Testis (tissue), 2 donors: Measurements from ENCODE around the gene CFAP77.

ENCODE experiments used
- CTCF ChIP-seq, 3 experiments: fragments of 450-650 bp in 2 of 3; fragments of 200-600 bp in 1 of 3; sonication (generic) in 1 of 3; IDR thresholded peaks; one replicate each; pipeline ENCODE4 v1.5.1; 2016 to 2019; ENCODE audit warnings: antibody characterized with exemption in 3 of 3, mild to moderate bottlenecking in 2 of 3, moderate library complexity in 1 of 3
- POLR2A ChIP-seq: fragments of 450-650 bp; IDR thresholded peaks from one replicate; pipeline ENCODE4 v1.6.1; 2017; ENCODE audit warnings: antibody characterized with exemption, mild to moderate bottlenecking, moderate library complexity

- TF ChIP-seq CTCF (IDR thresholded peaks at IDR 0.05) = no peak
- no peak for TF ChIP-seq POLR2A
These were observed 199.8 kb downstream of the CFAP77 start for GRCh38 chr9:132609829-132610228.
